ENCODE measurements around the gene FCRL4.

The FCRL4 gene

GRCh38 chr1:157532569-157532968, 65.3 kb downstream of the FCRL4 start:
- TF ChIP-seq TAF1 (IDR thresholded peaks at IDR 0.05; ENCODE audit: low read depth, low read length) = no peak
- no peak for TF ChIP-seq PAX5 (IDR thresholded peaks at IDR 0.05; ENCODE audit: insufficient read depth, low read length, severe bottlenecking)
- no peak for TF ChIP-seq POU2F2 (IDR thresholded peaks at IDR 0.05; ENCODE audit: low read depth, low read length)
- TF ChIP-seq SPI1 (IDR thresholded peaks at IDR 0.05; ENCODE audit: low read depth, low read length) = no peak
- TF ChIP-seq POLR2AphosphoS5 (IDR thresholded peaks at IDR 0.05; ENCODE audit: low read depth, low read length) = no peak
- no peak for TF ChIP-seq POLR2A (IDR thresholded peaks at IDR 0.05; ENCODE audit: low read depth, low read length)

GRCh38 chr1:157523774-157524493, 74.0 kb downstream of the FCRL4 start:
- TF ChIP-seq SPI1 (IDR thresholded peaks at IDR 0.05; ENCODE audit: low read depth, low read length) (0 out of 2 replicates have a peak, but pooled peaks have one; percentile 2), POU2F2 (IDR thresholded peaks at IDR 0.05; ENCODE audit: low read depth, low read length) (no peak)
- DNase-seq (ENCODE audit: insufficient read length, low spot score) = no peak
- FAIRE-seq = no peak

More at GRCh38 chr1:157532569-157532968, 65.3 kb downstream of the FCRL4 start:
- DNase-seq (ENCODE audit: insufficient read length, low spot score) = no peak
- no peak for FAIRE-seq
